Testis (tissue), 3 donors: ENCODE results near the gene TSACC. TPM values are rescaled to one million over a fixed set of nuclear protein-coding genes. Genes with fewer than 3 reads are reported as not detected.

Experiments used
- DNase-seq: peaks from one replicate; pipeline ENCODE4 v3.0.0-alpha.2; 2019
- H3K27ac ChIP-seq, 2 donors: fragments of 200-600 bp; sonication (generic); one replicate each; pipeline ENCODE4 v1.5.1; 2019
- H3K27me3 ChIP-seq: fragments of 200-600 bp; sonication (generic); one replicate; pipeline ENCODE4 v1.5.1; 2019
- H3K36me3 ChIP-seq: fragments of 200-600 bp; sonication (generic); one replicate; pipeline ENCODE4 v1.5.1; 2017; ENCODE audit warnings: low read depth; ENCODE audit errors: missing control alignments
- H3K4me1 ChIP-seq: fragments of 200-600 bp; sonication (generic); one replicate; pipeline ENCODE4 v1.5.1; 2019
- H3K4me3 ChIP-seq, 2 donors: fragments of 200-600 bp; sonication (generic); one replicate each; pipeline ENCODE4 v1.5.1; 2017 to 2019
- H3K9me3 ChIP-seq: fragments of 200-600 bp; sonication (generic); one replicate; pipeline ENCODE4 v1.5.1; 2017
- CTCF ChIP-seq, 3 experiments: fragments of 450-650 bp in 2 of 3; fragments of 200-600 bp in 1 of 3; sonication (generic) in 1 of 3; IDR thresholded peaks; one replicate each; pipeline ENCODE4 v1.5.1; 2016 to 2019; ENCODE audit warnings: antibody characterized with exemption in 3 of 3, mild to moderate bottlenecking in 2 of 3, moderate library complexity in 1 of 3
- POLR2A ChIP-seq: fragments of 450-650 bp; IDR thresholded peaks from one replicate; pipeline ENCODE4 v1.6.1; 2017; ENCODE audit warnings: antibody characterized with exemption, mild to moderate bottlenecking, moderate library complexity
- WGBS, 2 donors: methylation state at CpG; one replicate each; pipeline ENCODE4 v1.1.5; 2018; 5-methylcytosine and 5-hydroxymethylcytosine counted together
- intact Hi-C: fragments of 100-400 bp; cut with DNase I; formaldehyde crosslinking; loops from one replicate; pipeline ENCODE4 v1.15.1; 2023; ENCODE audit warnings: low total_unique reads
- polyA plus RNA-seq: library from polyadenylated mRNA; stranded (reverse); fragments of 350-450 nt; fragmentation: Illumina TruSeq; extraction: RNeasy Lipid Tissue Mini Kit (QIAGEN cat#74804); gene quantifications from one replicate; pipeline ENCODE4 v1.2.3, GENCODE V29; 2014; ENCODE audit warnings: low read depth, low replicate concordance; ENCODE audit not compliant: insufficient read depth
- total RNA-seq, 2 donors: library from RNA; depleted of rRNA; stranded (reverse); fragments of >200 nt; gene quantifications; one replicate each; pipeline ENCODE4 v1.2.3, GENCODE V29; 2016

The TSACC gene
- total and polyA plus RNA-seq, 3 donors from 2014 or later, result 354 to 1,814 (median 748) TPM

GRCh38 chr1:156387870-156388173 lies 49.5 kb downstream of the TSACC start:
- H3K36me3 ChIP-seq, result no peaks in the 10 kb centered on the region
- no peaks in the 10 kb centered on the region for H3K9me3 ChIP-seq
- H3K27me3 ChIP-seq, result no peaks in the 10 kb centered on the region
- 35% methylated on average over 15 of the region's 15 CpGs; no CpG with 5 or more reads in 1 of the 2 donors for WGBS, 2 donors
- H3K27ac ChIP-seq, result no peak overlapping the region
- peak overlapping the region in 1 of 2 donors; percentile 31 for H3K4me3 ChIP-seq
- TF ChIP-seq POLR2A, result no peak
- no peak for TF ChIP-seq CTCF (IDR thresholded peaks at IDR 0.05)
- DNase-seq, result no peak
- H3K4me1 ChIP-seq, result no peaks in the 10 kb centered on the region
- intact Hi-C loops, result loop anchor here (5.0 kb wide), 1 partner anchor 59 kb away; no protein-coding TSS in a partner anchor

- intact Hi-C loops, result loop anchor here (5.0 kb wide), 1 partner anchor 59 kb away; no protein-coding TSS in a partner anchor
- Histone ChIP-seq H3K27me3 (no peaks in the 10 kb centered on the region), H3K36me3 (no peaks in the 10 kb centered on the region), H3K4me1 (no peaks in the 10 kb centered on the region), H3K27ac (no peak overlapping the region), H3K9me3 (no peaks in the 10 kb centered on the region), H3K4me3 (peak overlapping the region; percentile 26 to 31)
- DNase-seq, result peak; percentile 64
- 3 to 10% methylated on average over 34 to 66 of the region's 73 CpGs for WGBS, 2 donors
- TF ChIP-seq CTCF (IDR thresholded peaks at IDR 0.05), result no peak
- TF ChIP-seq POLR2A, result no peak
Measured at GRCh38 chr1:156388174-156389137, 50.1 kb downstream of the TSACC start.

GRCh38 chr1:156389311-156389710 lies 51.0 kb downstream of the TSACC start:
- no peak for DNase-seq
- Histone ChIP-seq H3K9me3 (no peaks in the 10 kb centered on the region), H3K36me3 (no peaks in the 10 kb centered on the region), H3K4me3 (no peak overlapping the region), H3K27me3 (no peaks in the 10 kb centered on the region), H3K4me1 (no peaks in the 10 kb centered on the region), H3K27ac (no peak overlapping the region)
- intact Hi-C loops, result loop anchor here (5.0 kb wide), 1 partner anchor 58 kb away; no protein-coding TSS in a partner anchor
- WGBS, 2 donors, result 92 to 100% methylated on average over 2 to 8 of the region's 8 CpGs
- TF ChIP-seq POLR2A (no peak), CTCF (IDR thresholded peaks at IDR 0.05) (no peak)

- Histone ChIP-seq H3K27ac (no peak overlapping the region), H3K9me3 (no peaks in the 10 kb centered on the region), H3K36me3 (no peaks in the 10 kb centered on the region), H3K4me3 (no peak overlapping the region), H3K27me3 (no peaks in the 10 kb centered on the region), H3K4me1 (no peaks in the 10 kb centered on the region)
- intact Hi-C loops, result no loop called here
- no peak for DNase-seq
- no peak for TF ChIP-seq POLR2A
- TF ChIP-seq CTCF (IDR thresholded peaks at IDR 0.05), result no peak
- 72 to 79% methylated on average over 17 to 20 of the region's 20 CpGs for WGBS, 2 donors
Measured at GRCh38 chr1:156390469-156391365, 52.4 kb downstream of the TSACC start.
